Hematopoietic multipotent progenitor cell treated with erythropoietin and hydrocortisone succinate and interleukin-3 and kit ligand, for 4 days (in vitro differentiated cells): Measurements from ENCODE around the gene PCED1A.
"Not testable (repeated sequence)": the region's sequence is repeated elsewhere in the genome, so short reads cannot be mapped to it uniquely, and the experiment has no call there.

ENCODE experiments used
- DNase-seq: peaks from one replicate; pipeline ENCODE4 v3.0.0-alpha.2; 2015

Gene PCED1A

DNA sequence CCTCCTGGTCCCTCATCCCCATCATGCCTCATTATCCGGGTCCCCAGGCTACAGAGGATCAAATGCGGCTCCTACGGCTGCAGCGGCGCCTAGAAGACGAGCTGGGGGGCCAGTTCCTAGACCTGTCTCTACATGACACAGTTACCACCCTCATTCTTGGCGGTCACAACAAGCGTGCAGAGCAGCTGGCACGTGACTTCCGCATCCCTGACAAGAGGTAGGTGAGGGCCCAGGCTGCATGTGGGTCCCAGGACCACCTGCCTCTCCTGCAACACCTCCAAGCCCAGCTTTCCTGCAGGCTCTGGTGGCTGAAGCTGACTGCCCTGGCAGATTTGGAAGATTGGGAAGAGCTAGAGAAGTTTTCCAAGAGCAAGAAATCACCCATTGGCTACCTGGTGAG is 24.6 kb upstream of the PCED1A start:
- no peak for DNase-seq

DNA sequence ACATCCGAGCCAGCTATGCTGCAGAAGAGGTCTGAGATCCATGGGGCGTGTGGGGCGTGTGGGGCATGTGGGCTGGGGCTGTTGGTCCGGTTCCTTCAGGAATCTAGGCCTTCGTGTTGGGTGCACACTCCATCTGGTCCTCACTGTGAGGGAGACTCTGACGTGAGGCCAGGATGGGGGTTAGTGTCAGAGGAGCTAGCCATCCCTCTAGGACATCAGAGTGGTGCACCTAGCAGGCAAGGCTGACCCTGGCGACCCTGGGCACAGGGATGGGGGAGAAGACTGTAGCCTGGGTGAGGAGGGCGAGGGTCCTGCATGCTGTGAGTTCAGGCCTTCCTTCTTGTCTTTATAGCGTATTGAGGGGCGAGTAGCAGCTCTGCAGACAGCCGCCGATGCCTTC is 24.2 kb upstream of the PCED1A start:
- DNase-seq = no peak

DNA sequence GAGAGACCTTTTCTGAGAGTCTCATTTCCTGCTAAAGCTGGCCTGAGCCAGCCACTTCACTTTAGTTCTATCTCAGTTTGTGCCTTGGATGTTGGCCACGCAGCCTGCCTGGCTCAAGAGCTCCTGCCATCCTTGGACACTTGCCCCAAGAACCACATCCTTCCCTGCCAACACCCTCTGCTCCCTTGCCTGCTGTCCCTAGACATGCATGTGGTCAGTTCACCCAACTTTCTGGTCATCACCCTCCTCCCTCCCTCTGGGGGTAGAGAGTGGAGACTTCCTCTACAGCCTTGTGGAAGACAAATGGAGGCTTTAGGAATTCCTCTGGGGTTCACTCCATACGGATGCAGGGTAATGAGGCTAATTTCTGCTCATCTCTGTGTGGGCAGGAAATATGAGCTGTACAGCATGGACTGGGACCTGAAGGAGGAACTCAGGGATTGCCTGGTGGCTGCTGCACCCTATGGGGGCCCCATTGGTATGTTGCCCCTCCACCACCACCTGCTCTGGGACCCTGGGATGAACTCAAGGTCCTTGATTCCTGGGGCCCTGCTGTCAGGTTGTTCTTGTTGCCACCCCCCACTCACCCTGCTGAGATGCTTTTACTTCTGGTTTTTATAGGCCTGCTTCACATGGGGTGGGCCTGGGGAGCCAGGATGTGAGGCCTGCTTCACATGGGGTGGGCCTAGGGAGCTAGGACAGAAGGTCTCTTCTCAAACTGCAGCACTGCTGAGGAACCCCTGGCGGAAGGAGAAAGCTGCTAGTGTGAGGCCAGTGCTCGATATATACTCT is 19.1 kb upstream of the PCED1A start:
- no peak for DNase-seq

DNA sequence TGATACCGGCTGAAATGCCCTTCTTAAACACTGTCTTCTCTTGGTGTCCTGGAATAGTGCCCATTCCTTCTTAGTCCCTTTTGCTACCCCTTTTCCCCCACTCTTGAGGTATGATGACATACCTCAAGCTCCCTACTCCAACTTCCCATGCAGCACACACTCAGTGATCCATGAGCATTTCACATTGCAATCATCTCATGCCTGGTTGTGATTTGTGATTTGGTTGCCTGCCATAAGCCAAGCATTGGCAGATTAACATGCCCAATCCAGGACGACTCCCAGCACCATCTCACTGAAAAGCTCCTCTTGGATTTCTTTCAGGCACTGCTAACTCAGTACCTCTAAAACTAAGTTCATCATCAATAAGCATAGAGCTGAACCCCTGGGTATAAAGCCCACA is 18.1 kb upstream of the PCED1A start:
- DNase-seq = no peak

DNA sequence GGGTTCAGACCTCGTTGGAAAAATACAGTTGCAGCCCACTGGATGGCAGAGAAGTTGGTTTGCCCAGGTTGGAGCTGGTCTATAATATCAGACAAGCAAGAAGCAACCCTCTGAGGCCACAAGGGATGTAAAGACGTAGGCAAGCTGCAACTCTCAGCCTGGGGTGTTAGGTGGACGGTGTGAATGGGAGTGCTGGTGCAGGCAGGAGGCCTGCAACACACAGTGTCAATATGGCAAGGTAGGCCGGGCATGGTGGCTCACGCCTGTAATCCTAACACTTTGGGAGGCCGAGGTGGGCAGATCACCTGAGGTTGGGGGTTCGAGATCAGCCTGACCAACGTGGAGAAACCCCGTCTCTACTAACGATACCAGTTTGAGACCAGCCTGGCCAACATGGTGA is 10.6 kb upstream of the PCED1A start:
- no peak for DNase-seq

DNA sequence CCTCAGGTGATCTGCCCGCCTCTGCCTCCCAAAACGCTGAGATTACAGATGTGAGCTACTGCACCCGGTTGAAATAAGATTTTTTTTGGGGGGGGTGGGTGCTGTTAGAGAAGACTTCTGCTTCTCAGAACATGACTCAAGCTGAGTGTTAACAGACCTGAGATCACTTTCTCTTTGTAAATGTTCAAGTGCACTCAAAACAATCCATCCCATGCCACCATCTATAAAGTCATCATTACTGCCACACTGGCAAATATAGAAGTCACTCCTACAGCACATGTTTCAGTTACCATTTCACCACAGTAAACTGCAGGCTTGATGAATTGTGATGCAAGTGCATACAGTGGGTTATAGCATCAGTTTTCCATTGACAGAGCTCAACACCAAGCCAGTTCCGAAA is 9.1 kb upstream of the PCED1A start:
- DNase-seq = no peak

DNA sequence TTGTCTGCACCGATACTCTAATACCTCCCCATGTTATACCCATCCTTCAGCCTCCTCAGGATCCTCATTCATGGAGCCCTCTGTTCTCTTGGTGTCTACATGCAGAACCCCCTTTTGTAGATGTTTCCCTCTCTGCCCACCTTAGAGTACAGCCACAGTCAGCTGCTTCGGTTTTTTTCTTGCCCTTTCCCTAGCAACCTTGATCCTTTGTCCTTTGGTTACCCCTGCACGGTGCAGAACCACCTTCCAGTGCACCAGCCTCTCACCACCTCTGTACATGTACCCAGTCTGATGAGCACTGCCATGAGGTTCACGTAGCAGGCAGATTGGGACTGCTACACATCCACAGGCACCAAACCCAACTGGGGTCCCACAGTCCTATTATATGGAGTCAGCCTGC is 7.3 kb upstream of the PCED1A start:
- DNase-seq = no peak

DNA sequence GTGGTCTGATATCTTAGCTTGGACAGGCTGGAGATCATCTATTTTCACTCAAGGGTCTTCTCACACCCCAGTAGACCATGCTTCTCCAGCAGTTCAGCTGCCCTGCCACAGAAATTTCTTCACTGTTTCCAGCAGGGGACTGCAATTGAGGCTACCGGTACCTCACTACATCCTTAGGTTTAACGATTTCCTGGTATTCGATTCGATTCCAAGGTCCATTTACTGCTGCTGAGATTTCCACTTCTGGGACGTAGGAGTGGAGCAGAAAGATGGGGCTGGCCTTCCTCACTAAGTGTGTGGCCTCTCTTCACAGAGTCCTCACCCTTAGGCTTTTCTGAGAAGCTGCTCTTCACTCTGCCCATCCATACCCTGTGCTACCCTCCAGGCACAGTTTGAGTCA is 6.2 kb upstream of the PCED1A start:
- DNase-seq = no peak

DNA sequence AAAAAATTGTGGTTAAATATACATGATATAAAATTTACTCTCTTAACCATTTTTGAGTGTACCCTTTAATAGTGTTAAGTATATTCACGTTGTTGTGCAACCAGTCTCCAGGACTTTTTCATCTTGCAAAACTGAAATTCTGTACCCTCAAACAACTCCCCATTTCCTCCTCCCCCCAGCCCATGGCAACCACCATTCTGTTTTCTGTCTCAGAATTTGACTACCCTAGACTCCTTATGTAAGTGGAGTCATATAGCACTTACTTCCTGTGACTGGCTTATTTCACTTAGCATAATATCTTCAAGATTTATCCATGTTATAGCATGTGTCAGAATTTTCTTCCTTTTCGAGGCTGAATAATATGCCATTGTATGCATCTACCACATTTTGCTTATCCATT is 5.2 kb upstream of the PCED1A start:
- peak; percentile 35 for DNase-seq

DNA sequence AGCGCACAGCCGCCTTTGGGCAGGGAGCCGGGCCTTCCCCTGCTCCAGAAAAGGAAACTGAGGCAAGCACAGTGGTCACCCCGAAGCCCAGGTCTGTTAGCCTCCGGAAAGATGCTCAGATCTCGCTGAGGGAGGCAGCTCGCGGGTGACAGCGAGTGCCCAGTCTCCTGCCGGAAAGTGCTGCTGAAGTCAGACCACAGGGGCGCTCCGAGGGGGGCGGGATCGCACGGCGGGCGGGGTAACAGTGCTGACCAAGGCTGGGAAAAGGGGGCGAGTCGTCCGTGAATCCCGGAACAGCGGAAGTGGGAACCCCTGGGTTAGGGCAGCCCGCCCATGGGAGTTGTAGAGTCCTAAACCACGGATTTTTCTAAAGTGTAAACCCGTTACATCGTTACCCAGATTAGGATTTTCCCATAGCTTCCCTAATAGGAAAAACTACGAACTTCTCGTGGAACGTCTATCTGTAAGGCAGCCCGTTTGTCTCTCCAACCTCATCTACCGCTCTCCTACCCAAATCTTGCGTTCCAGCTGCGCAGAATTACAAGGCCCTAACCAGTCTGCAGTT is 594 bp upstream of the PCED1A start:
- DNase-seq = peak; percentile 61

DNA sequence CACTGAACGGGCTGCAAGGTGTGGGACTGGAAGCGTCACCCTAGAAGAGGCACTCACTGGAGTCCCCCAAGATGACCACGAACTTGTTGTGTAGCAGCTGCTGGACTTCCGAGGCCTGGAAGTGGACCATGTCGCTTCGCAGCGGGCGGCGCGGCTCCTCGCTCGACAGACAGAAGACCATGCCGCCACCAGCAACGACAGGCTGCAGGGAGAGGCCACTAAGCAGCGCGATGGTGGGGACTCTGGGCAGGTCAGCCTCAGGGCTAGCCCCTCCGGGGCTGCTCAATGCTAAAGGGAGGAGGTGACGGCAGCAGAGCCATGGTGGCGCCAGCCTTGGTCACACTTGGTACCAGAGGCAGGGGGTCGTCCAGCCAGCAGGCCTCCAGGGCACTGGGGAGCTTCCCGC is 720 bp downstream of the PCED1A start:
- no peak for DNase-seq

DNA sequence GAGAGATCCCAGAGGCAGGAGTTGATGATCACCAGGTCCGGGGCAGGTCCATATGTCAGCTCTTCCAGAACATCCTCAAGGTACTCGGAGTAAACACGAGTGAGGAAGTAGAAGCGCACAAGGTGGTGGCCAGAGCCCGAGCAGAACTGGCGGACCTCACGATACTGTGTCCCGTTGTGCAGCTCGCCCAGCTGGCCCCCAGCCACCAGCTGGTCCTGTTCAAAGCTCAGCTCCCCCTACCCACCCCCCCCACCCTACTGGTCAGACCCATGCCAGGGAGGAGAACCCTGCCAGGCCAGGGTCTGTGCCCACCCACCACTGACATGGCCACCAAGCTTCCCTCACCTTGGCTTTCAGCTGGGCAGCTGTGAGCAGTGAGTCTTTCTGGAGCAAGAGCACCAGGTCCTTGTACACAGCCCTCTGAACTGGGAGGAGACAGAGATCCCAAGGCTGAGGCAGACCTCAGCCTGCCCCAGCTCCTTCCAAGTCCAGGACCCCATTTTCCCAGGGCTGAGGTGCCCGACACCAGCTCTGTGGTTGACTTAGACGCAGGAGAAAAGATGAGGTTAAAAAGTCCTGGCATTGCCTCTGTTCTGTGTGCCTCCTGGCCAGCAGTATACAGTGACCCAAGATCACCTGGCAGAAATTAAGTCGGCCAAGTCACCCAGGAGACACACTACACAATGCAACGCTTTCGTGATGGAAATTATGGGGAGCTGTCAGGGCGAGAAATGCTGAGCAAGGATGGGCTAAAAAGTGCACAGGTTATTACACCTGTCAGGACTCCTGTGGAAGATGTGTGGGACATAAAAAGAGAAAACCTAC is 1.4 kb downstream of the PCED1A start:
- DNase-seq = no peak

DNA sequence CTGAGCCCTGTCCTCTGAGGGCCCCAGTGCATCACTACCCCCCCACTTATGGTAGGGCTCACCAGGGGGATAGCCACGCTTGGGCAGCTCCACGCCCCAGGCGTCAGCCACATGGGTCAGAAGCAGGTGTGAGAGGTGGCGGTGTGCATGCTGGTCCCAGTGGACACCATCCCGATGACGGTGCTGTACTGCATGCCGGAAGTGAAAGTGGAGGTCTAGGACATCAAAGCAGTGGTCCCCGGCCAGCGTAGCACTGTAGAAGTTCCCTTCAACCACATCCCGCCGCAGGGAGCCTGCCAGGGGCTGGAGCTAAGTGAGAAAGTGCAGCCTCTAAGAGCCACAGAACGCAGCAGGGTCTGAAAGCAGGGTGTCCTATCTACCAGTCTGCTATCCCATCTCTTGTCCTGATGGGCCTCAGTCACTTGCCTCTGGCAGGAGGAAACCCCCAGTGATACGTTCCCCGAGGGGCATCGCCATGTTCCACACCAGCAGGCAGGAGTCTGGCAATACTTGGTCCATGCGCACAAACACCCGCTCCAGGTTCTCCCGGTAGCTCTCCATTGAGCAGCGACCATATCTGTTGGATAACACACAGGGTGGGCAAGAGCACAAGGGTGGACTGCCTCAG is 2.2 kb downstream of the PCED1A start:
- no peak for DNase-seq

DNA sequence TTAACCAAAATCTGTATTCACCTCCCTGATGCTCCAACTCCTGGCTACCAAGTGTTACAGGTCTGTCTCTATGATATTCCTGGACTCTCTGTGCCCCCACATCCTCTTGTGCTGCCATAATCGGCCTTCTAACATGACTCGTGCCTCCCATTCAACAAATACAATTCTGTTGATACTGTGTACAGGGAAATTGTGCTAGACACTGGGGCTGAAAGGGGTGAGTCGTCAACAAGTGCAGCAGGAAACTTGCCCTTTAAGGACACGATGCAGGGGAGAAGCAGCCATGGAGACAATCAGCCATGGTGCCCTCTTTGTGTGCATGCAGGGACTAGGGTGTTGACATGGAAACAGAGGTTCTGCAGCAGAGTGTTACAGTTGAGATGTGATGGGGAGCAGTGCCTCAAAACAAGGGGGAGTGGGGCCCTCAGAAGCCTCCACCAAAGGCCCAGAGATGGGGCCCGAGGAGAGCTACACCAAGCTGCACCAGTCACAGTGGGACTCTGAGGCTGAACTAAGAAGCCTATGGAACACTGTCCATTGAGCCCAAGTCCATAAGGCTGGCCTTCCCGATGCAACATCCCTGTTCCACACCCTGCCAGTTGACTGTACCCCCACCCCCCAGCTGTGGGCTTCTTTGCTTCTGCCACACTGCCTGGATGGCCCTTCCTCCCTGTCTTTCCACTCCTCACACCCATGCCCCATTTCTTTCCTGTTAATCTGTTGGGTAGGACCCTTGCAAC is 3.1 kb downstream of the PCED1A start:
- no peak for DNase-seq

DNA sequence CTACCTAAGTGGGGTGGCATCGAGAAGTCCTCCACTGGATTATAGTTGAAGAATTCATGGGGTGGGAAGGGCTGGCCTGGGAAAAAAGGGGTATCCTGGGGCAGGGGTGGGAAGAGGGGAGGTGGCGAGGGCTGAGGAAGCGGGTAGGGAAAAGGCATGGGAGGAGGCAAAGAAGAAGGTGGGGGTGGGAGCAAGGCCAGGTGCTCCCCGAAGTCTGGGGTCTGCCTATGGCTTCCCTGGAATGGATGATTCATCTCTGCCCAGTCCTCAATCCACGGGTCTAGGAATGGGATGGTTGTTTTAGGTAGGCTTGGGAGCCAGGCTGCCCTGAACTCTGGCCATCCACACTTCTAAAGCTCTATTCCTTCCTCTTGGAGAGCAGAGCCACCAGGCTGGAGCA is 4.4 kb downstream of the PCED1A start:
- DNase-seq = no peak

DNA sequence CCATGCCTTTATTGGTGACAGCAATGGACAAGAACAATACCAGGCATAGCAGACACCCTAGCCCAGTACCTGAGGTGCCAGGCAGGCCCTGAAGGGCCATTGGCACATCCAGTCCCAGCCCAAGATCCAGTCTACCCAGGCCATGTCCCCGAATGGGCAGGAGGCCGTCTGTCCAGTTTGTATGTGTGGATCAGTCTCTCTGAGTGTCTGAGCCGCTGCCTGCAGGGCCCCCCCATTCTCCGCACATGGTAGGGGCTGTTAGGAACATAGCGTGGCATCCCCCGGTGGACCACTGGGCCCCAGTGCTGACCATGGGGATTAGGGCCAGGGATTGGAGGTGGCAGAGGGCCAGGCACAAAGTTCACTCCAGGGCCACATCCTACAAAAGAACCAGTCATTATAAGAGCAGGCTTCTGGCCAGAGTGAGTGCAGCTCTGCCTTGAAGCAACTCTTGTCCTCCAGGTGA is 5.1 kb downstream of the PCED1A start:
- DNase-seq = no peak

DNA sequence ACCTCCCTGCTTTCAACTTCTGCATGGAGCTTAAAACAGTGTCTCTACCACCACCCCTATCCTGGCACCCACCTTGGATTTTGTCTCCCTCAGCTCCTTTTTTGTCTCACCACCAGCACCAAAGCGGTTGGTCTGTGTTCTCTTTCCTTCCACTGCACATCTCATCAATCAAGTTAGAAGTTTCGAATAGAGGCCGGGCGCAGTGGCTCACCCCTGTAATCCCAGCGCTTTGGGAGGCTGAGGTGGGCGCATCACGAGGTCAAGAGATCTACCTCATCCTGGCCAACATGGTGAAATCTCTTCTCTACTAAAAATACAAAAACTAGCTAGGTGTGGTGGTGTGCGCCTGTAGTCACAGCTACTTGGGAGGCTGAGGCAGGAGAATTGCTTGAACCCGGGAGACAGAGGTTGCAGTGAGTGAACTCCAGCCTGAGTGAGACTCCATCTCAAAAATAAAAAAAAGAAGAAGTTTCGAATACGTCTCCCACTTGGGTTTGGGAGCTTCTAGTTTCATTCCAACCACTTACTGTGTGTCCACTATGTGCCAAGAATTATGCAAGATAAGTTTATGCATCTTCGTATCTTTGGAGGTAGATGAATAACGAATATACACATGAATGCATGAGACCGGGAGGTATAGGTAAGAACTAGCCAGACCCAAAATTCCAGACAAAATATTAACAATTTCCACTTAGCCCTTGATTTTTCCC is 5.9 kb downstream of the PCED1A start:
- DNase-seq = no peak

DNA sequence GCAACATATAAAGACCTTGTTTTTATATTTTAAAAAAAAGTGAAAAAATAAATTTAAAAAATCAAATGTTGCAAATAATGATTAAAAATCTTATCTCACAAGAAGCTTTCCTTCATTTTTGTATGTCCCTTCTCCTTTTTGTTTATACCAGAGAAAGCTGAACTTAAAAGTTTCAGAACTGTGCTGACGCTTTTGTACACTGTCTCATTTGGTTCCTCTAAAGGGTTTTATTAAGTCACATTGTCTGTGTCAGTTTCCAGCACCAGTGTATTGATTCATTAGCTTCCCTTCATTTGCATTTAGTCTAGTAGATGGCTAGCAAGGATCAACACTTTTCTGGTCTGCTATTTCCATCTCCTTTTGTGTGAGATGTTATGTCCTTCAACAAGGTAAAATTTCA is 6.7 kb downstream of the PCED1A start:
- no peak for DNase-seq

DNA sequence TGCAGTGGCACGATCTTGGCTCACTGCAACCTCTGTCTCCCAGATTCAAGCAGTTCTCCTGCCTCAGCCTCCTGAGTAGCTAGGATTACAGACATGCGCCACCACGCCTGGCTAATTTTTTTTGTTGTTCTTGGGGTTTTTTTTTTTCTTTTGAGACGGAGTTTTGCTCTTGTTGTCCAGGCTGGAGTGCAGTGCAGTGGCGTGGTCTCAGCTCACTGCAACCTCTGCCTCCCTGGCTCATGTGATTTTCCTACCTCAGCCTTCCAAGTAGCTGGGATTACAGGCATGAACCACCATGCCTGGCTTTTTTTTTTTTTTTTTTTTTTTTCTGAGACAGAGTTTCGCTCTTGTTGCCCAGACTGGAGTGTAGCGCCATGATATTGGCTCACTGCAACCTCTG is 9.2 kb downstream of the PCED1A start:
- not testable (repeated sequence) for DNase-seq

DNA sequence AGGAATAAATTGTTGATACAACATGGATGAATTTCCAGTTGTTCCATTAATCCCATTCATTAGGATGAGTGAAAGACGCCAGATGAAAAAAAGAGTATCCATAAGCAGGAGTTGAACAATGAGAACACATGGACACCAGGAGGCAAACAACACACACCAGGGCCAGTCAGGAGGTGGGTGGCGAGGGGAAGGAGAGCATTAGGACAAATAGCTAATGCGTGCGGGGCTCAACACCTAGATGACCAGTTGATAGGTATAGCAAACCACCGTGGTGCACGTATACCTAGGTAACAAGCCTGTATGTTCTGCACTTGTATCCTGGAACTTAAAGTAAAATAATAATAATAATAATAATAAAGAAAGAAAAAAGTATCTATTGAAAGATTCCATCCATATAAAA is 11.1 kb downstream of the PCED1A start:
- no peak for DNase-seq

DNA sequence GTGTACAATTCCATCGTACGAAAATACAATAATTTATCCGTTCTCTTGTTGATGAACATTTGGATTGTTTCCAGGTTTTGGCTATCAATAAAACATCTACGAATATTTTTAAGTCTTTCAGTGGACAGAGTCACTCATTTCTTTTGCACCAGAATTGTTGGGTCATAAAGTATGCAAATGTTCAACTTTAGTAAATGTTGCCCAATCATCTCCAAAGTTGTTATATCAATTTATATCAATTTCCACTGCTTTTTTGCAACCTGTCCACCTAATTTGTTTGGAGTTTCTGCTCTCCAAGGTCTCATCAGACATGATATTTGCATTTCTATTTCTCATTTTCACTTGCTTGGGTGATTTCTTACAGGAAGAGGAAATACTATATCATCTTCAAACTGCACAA is 13.8 kb downstream of the PCED1A start:
- no peak for DNase-seq

DNA sequence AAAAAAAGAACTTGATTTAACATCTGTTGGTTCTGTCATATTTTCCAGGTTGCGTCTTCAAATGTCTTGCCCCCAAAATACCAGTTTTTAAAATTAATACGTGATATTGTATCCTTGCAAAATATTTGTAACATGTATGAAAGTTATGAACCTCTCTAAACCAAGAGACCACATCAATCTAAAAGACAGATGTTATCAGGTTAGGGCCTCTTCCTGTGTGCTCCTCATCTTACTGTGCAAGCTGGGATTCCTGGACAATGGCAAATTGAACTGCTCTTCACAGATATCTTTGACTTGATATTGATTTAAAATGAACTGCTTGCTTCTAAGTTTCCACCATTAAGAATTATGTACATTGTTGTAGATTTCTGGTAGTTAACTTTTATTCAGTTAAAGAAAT is 14.7 kb downstream of the PCED1A start:
- DNase-seq = no peak
